Anterior cingulate cortex (tissue), 58 donors: ENCODE results near the gene NR0B1.

Experiments
- DNase-seq, 58 donors: peaks; one replicate each; lab custom pipeline; 2025; lab: John Stamatoyannopoulos, UW

Gene NR0B1

GRCh38 chrX:30275498-30275897, 33.7 kb downstream of the NR0B1 start:
- DNase-seq = peak in 1 of 58 donors; percentile 1

GRCh38 chrX:30270639-30271038, 38.6 kb downstream of the NR0B1 start:
- DNase-seq = no peak

GRCh38 chrX:30262763-30263162, 46.4 kb downstream of the NR0B1 start:
- no peak for DNase-seq

GRCh38 chrX:30261012-30261411, 48.2 kb downstream of the NR0B1 start:
- no peak for DNase-seq

GRCh38 chrX:30259927-30260326, 49.3 kb downstream of the NR0B1 start:
- DNase-seq = no peak
